Middle frontal gyrus (tissue), 1 donor: ENCODE data around the gene HSD17B14.
"Not testable (repeated sequence)": the region's sequence is repeated elsewhere in the genome, so short reads cannot be mapped to it uniquely, and the experiment has no call there.

Experiments used
- DNase-seq: peaks from one replicate; pipeline ENCODE4 v3.0.0-alpha.2; 2015; ENCODE audit warnings: low spot score; ENCODE audit errors: extremely low spot score

HSD17B14 gene

DNA sequence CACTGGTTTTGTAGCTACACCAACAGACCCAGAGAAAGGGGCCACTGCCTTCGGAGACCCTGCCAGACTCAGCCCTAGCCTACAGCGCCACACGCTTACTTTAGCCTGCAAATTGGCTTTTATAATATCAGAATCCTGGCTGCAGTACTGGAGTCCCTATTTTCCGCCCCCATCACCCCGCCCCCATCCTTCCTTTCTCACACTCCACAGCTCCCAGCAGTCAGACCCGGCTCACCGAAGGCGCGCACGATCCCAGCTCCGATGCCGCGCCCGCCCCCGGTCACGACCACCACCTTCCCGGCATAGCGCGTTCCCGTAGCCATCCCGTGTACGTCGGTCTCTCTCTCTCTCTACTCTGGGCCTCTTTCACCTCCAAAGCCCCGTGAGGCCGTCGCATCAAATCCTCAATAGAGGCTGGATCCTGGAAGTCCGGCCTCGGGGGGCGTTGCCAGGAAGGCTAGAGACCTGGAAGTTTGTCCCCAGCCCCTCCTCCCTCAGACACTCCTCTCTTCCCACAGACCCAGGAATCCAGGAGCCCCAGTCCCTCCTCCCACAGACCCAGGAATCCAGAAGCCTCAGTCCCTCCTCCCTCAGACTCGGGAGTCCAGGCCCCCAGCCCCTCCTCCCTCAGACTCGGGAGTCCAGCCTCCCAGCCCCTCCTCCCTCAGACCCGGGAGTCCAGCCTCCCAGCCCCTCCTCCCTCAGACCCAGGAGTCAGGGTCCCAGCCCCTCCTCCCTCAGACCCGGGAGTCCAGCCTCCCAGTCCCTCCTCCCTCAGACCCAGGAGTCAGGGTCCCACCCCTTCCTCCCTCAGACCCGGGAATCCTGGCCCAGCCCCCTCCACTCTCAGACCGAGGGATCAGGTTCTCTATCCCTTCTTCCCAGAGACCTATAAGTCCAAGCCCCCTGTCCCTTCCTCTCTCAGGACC is at the start of gene HSD17B14:
TSS of gene HSD17B14 (minus strand) at position 403 of the 929 bp plus-strand sequence. CDS start at position 323, 80 bp downstream.
- no peak for DNase-seq

DNA sequence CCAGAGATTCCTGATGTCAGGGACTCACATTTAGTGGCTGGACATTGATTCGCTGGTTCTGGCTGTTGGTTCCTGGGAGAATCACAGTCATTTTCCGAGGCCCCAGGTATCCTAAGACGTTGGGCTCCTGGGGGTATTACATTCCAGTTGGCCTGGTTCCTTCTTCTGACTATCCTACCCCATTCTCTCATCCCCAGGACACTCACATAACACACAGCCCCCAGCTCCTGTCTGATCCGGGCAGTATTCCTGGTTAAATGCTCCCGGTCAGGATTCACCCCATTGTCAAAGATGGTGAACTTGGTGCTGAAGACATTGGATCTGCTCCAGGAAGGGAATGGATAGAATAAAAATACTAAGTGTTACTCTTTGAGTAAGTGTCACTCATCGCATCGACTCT is 47.4 kb upstream of the HSD17B14 start:
- DNase-seq: no peak

DNA sequence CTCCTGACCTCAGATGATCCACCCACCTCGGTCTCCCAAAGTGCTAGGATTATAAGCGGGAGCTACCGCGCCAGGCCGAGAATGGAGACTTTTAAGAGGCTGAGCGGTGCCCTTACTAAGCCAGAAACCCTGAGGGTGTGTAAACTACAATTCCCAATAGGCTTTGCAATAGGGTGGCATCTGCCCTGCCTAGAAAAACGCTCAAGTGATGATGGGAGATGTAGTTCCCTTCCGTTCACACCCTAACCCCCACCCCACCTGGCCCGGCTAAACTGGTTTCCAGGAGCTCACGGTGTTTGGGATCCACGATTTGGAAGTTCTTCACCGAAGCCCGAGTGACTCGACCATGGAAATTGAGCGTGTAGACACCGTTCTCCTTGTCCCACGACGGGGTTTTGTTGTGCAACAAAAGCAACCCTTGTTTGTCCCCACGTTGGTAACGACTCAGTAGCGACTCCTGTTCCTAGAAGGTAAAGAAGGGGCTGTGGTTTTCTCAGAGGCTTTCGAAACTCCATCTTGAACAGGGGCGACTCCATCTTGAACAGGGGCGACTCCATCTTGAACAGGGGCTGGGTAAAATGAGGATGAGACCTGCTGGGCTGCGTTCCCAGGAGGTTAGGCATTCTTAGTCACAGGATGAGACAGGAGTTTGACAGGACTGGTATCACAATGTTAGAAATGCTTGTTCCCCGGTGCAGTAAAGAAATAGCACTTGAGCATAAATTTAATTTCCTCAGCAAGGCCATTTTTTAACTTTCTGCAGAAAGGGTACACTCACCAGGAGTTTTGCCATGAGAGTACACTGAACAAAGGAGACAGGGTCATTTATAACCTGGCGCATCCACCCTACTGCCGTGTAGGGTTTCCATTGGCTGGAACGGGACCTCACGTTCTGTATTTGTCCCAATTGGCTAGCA is 45.7 kb upstream of the HSD17B14 start:
- DNase-seq: no peak

DNA sequence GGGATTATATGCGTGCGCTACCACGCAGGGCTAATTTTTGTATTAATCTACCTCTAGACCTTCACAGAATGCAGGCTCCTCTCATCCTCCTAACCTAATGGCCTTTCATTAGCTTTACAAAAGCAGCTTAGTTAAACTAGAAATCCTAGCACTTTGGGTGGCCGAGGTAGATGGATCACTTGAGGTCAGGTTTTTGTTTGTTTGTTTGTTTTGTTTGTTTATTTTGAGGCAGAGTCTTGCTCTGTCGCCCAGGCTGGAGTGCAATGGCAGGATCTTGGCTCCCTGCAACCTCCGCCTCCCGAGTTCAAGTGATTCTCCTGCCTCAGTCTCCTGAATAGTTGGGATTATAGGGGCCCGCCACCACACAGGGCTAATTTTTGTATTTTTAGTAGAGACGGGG is 43.4 kb upstream of the HSD17B14 start:
- not testable (repeated sequence) for DNase-seq

DNA sequence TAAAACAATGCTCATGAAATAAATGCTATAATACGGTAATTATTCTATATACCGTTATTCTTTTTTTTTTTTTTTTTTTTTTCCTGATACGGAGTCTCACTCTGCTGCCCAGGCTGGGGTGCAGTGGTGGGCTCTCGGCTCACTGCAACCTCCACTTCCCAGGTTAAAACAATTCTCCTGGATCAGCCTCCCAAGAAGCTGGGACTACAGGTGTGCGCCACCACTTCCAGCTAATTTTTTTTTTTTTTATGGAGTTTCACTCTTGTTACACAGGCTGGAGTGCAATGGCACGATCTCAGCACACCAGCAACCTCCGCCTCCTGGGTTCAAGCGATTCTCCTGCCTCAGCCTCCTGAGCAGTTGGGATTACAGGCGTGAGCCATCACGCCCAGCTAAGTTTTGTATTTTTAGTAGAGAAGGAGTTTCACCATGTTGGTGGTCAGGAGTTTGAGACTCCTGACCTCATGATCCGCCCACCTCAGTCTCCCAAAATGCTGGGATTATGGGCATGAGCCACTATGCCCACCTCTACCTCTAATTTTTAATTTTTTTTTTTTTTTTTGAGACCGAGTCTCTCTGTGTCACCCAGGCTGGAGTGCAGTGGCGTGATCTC is 42.8 kb upstream of the HSD17B14 start:
- DNase-seq: no peak

DNA sequence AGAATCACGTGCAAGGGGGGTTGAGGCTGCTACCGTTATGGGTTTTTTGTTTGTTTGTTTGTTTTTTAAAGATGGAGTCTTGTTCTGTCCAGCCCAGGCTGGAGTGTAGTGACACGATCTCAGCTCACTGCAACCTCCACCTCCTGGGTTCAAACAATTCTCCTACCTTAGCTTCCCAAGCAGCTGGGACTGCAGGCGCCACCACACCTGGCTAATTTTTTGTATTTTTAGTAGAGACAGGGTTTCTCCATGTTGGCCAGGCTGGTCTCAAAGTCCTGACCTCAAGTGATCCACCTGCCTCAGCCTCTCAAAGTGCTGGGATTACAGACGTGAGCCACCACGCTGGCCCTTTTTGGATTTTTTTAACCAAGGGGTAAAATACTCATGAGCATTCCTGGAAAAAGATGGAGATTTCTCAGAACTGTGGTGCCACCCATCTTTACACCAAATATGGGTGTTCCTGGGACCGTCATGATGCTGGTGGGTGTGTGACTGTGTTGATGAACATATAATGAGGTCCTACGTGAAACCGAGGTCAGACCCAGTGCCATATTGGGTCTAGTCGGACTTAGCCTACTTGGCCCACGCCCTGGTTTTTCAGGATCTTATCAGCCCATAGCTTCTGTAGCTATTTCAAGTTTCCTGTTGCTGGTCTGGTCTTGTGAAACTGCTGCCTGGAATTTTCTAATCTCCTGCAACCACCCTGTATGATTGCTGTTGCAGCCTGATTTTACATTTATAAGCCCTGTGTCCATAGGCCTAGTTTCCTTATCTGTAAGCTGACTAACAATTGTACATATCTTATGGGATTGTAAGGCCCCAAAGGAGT is 42.1 kb upstream of the HSD17B14 start:
- DNase-seq: no peak

DNA sequence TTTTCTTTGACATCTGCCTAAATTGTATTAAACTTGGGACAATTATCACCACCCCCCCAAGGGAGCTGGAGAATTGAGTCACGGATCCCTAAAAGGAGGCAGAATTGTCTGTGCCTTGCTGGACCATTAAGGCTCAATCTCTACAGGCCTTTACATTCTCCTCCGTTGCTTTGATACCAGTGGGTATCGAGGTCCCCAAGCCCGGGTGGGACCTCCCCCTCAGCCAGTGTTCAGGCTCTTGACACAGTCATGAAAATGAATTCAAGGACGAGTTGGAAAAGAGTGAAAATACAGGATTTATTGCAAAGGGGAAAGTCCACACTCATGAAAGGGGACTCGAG is 41.5 kb upstream of the HSD17B14 start:
- no peak for DNase-seq

DNA sequence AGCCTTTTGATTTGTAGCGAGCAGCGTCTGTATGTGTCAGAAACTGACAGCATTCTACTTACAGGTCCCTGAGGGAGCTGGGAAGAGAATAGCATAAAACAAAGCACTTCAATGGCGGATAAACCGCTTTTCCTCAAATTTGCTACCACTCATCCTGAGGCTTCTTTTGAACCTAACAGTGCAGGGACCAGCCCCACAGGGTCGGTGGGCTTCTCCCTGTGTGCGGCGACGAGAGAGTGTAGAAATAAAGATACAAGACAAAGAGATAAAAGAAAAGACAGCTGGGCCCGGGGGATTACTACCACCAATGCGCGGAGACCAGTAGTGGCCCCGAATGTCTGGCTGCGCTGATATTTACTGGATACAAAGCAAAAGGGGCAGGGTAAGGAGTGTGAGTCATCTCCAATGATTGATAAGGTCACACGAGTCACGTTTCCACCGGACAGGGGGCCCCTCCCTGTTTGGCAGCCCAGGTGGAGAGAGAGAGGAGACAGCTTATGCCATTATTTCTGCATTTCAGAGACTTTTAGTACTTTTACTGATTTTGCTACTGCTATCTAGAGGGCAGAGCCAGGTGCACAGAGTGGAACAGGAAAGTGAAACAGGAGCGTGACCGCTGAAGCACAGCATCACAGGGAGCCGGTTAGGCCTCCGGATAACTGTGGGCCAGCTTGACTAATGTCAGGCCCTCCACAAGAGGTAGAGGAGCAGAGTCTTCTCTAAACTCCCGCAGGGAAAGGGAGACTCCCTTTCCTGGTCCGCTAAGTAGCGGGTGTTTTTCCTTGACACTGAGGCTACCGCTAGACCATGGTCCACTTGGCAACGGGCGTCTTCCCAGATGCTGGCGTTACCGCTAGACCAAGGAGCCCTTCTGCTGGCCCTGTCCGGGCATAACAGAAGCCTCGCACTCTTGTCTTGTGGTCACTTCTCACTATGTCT is 40.0 kb upstream of the HSD17B14 start:
- not testable (repeated sequence) for DNase-seq

DNA sequence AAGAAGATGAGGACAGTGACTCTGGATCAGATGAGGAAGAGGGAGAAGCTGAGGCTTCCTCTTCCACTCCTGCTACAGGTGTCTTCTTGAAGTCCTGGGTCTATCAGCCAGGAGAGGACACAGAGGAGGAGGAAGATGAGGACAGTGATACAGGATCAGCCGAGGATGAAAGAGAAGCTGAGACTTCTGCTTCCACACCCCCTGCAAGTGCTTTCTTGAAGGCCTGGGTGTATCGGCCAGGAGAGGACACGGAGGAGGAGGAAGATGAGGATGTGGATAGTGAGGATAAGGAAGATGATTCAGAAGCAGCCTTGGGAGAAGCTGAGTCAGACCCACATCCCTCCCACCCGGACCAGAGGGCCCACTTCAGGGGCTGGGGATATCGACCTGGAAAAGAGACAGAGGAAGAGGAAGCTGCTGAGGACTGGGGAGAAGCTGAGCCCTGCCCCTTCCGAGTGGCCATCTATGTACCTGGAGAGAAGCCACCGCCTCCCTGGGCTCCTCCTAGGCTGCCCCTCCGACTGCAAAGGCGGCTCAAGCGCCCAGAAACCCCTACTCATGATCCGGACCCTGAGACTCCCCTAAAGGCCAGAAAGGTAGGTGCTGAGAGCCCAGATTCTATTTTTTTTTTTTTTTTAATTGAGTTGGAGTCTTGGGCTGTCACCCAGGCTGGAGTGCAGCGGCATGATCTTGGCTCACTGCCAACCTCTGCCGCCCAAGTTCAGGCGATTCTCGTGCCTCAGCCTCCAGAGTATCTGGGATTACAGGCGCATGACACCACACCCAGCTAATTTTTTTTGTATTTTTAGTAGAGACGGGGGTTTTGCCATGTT is 38.2 kb upstream of the HSD17B14 start:
- DNase-seq: no peak

DNA sequence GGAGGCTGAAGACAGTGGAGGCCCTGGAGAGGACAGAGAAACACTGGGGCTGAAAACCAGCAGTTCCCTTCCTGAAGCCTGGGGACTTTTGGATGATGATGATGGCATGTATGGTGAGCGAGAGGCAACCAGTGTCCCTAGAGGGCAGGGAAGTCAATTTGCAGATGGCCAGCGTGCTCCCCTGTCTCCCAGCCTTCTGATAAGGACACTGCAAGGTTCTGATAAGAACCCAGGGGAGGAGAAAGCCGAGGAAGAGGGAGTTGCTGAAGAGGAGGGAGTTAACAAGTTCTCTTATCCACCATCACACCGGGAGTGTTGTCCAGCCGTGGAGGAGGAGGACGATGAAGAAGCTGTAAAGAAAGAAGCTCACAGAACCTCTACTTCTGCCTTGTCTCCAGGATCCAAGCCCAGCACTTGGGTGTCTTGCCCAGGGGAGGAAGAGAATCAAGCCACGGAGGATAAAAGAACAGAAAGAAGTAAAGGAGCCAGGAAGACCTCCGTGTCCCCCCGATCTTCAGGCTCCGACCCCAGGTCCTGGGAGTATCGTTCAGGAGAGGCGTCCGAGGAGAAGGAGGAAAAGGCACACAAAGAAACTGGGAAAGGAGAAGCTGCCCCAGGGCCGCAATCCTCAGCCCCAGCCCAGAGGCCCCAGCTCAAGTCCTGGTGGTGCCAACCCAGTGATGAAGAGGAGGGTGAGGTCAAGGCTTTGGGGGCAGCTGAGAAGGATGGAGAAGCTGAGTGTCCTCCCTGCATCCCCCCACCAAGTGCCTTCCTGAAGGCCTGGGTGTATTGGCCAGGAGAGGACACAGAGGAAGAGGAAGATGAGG is 37.4 kb upstream of the HSD17B14 start:
- DNase-seq: no peak

DNA sequence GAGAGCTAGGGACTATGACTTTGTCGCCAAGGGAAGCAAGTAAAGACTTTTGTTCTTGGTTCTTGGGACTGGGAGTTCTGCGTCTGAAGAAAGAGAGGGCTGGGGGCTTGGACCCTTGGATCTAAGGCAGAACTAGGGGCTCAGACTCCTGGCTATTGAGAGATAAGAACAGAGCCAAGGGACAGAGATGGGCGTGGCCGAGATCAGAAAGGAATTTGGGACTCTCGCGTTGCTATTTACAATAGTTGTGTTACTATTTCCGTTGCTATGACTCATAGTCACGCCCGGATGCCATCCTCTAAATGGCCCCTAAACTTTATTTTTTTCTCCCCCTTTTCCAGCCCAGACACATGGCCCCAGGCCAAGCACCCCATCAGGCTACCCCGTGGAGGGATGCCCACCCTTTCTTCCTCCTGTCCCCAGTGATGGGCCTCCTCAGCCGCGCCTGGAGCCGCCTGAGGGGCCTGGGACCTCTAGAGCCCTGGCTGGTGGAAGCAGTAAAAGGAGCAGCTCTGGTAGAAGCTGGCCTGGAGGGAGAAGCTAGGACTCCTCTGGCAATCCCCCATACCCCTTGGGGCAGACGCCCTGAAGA is 36.7 kb upstream of the HSD17B14 start:
- DNase-seq: peak; percentile 39

DNA sequence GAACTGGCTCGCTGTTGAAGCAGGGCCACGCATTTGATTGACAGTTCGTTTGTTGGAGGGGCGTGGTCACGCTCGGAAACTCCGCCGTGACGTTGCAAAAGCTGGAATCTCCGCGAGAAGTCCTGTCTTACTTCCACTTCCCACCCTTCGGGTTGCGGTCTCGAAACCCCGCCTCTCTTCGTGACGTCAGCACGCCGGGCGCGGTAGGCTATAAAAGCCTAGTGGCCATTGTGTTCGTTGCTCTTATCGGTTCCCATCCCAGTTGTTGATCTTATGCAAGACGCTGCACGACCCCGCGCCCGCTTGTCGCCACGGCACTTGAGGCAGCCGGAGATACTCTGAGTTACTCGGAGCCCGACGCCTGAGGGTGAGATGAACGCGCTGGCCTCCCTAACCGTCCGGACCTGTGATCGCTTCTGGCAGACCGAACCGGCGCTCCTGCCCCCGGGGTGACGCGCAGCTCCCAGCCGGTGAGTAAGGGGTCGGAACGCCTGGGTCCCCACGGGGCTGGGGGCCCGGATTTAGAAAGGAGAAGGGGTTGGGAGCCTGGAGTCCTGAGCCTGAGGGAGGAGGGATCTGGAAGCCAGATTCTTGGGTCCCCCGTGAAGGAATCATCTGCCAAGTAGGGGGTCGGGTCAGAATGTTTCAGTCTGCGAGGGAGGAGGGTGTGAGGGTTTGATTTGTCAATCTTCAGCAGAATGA is 36.0 kb upstream of the HSD17B14 start, which contains the start of gene PPP1R15A:
TSS of gene PPP1R15A (plus strand) at position 240 of the 702 bp plus-strand sequence. CDS start 813 bp downstream, outside the sequence.
- DNase-seq: peak; percentile 95

DNA sequence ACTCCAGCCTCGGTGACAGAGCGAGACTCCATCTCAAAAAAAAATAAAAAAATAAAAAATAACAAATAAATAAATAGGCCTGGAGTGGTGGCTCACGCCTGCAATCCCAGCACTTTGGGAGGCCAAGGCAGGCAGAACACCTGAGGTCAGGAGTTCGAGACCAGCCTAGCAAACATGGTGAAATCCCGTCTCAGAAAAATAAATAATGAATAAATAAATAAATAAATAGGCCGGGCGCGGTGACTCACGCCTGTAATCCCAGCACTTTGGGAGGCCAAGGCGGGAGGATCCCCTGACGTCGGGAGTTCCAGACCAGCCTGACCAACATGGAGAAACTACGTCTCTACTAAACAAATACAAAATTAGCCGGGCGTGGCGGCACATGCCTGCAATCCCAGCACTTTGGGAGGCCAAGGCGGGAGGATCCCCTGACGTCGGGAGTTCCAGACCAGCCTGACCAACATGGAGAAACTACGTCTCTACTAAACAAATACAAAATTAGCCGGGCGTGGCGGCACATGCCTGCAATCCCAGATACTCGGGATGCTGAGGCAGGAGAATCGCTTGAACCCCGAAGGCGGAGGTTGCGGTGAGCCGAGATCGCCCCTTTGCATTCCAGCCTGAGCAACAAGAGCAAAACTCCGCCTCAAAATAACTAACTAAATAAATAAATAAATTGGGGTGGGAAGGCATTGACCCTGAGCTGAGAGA is 35.3 kb upstream of the HSD17B14 start:
- DNase-seq: not testable (repeated sequence)

DNA sequence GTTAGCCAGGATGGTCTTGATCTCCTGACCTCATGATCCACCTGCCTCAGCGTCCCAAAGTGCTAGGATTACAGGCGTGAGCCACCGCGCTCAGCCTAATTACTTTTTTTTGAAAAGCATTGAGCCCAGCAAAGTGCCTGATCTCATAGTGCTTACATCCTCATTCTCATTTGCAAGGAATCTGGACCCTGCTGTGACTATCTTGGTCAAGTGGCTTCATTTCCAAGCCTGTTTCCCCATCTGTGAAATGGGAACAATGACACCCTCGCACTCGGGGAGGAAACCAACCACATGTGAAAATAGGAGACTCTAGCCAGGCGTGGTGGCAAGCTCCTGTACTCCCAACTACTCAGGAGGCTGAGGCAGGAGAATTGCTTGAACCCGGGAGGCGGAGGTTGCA is 33.8 kb upstream of the HSD17B14 start:
- DNase-seq: no peak

DNA sequence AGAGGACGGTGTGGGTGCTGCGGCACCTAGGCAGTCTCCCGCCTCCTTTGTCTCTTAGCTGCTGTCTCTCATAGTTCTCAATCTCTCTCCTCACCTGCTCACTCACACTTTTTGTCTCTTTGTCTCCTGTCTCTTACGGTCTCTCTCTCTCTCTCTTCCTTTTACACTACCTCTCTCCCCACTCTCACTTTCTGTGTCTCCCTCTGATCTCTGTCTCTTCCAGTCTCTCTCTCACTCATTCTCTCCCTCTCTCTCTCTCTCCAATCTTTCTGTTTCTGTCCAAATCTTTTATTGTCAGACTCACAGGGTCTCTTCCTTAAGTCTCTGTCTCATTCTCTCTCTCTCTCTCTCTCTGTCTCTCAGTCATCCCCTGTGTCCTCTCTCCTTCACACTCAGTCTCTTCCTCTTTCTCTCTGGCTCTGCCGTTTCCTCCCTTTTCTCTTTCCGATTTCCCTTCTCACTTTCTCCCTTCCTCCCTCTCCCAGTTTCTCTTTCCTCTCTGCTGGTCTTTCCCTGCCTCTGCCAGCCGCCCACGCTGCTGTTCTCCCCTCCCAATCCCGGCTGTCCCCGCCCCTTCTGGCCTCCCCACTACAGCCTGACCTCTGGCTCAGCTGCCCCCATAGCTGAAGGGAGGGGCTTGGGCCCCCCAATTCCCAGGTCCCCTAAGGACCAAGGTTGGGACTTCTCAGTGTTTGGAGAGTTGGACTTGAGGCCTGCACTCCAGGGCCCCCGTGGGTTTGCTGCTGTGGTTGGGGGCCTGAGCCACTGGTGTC is 32.0 kb upstream of the HSD17B14 start, which contains the start of gene PLEKHA4:
TSS of gene PLEKHA4 (minus strand) at position 504 of the 773 bp plus-strand sequence. CDS start 997 bp downstream, outside the sequence.
- DNase-seq: no peak
